Stimulated activated CD4-positive, alpha-beta T cell treated with anti-CD3 and anti-CD28 coated beads, TNF-alpha, amount 100 ng/mL, for 1 hour (primary cell): ENCODE measurements around the gene EPHA3.
"Not testable (repeated sequence)": the region's sequence is repeated elsewhere in the genome, so short reads cannot be mapped to it uniquely, and the experiment has no call there.

Experiments
- DNase-seq, 3 donors: peaks; one replicate each; pipeline ENCODE4 v3.0.0-alpha.2; 2020; ENCODE audit warnings: low read depth in 3 of 3, low spot score in 1 of 3

Gene EPHA3

GRCh38 chr3:89280822-89281365 lies 173.5 kb downstream of the EPHA3 start:
- no peak for DNase-seq

GRCh38 chr3:89287902-89288508 lies 180.6 kb downstream of the EPHA3 start:
- no peak for DNase-seq

GRCh38 chr3:89289574-89290190 lies 182.3 kb downstream of the EPHA3 start:
- DNase-seq, result no peak

GRCh38 chr3:89297199-89297598 lies 189.8 kb downstream of the EPHA3 start:
- DNase-seq, result no peak

- no peak for DNase-seq
Observed at GRCh38 chr3:89300526-89300925, 193.1 kb downstream of the EPHA3 start.

- DNase-seq, result no peak
Observed at GRCh38 chr3:89300981-89301380, 193.6 kb downstream of the EPHA3 start.

GRCh38 chr3:89303701-89304100 lies 196.3 kb downstream of the EPHA3 start:
- DNase-seq, result no peak

GRCh38 chr3:89306540-89306939 lies 199.1 kb downstream of the EPHA3 start:
- no peak for DNase-seq

GRCh38 chr3:89311581-89311980 lies 204.2 kb downstream of the EPHA3 start:
- DNase-seq, result no peak

- no peak for DNase-seq
Observed at GRCh38 chr3:89312141-89312540, 204.7 kb downstream of the EPHA3 start.

- no peak for DNase-seq
Observed at GRCh38 chr3:89314454-89315098, 207.2 kb downstream of the EPHA3 start.

GRCh38 chr3:89315750-89316470 lies 208.5 kb downstream of the EPHA3 start:
- DNase-seq, result no peak

- no peak for DNase-seq
Observed at GRCh38 chr3:89320186-89320585, 212.8 kb downstream of the EPHA3 start.

GRCh38 chr3:89326997-89327396 lies 219.6 kb downstream of the EPHA3 start:
- DNase-seq, result no peak

GRCh38 chr3:89332386-89332785 lies 225.0 kb downstream of the EPHA3 start:
- DNase-seq, result no peak

GRCh38 chr3:89332793-89333192 lies 225.4 kb downstream of the EPHA3 start:
- no peak for DNase-seq

- DNase-seq, result no peak
Observed at GRCh38 chr3:89335693-89336092, 228.3 kb downstream of the EPHA3 start.

- no peak for DNase-seq
Observed at GRCh38 chr3:89340408-89340807, 233.0 kb downstream of the EPHA3 start.

GRCh38 chr3:89344076-89344475 lies 236.7 kb downstream of the EPHA3 start:
- DNase-seq, result no peak

- not testable (repeated sequence) for DNase-seq
Observed at GRCh38 chr3:89350935-89351334, 243.5 kb downstream of the EPHA3 start.

- no peak for DNase-seq
Observed at GRCh38 chr3:89353465-89353864, 246.0 kb downstream of the EPHA3 start.

GRCh38 chr3:89358281-89358680 lies 250.9 kb downstream of the EPHA3 start:
- DNase-seq, result no peak
